HPDE6-E6E7 (cell line): ENCODE measurements around the gene CRHR2.

Experiments used
- DNase-seq: peaks from one replicate; pipeline ENCODE4 v3.0.0; 2011; ENCODE audit warnings: missing footprints; ENCODE audit errors: extremely low spot score

CRHR2 gene

GRCh38 chr7:30679664-30680063, 2.6 kb downstream of the CRHR2 start:
- DNase-seq: no peak

DNA sequence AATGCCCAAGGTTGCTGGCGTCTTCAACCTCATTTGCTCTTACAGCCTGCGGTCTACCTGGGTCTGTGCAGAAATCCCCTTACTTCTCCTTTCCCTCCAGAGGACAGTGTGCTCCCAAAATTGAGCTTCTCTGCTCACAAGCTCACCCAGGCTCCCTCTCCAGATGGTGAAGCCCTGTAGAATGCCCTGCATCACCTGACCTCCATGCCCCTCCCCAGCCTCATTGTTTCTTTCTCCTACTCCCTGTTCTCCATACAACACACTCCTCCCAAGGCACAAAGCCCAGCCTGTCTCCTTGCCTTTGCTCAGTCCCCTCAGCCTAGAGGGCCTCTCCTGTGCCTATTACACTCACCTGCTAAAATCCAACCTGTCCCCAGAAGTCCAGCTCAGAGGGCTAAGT, 3.5 kb downstream of the CRHR2 start:
- DNase-seq: no peak

- DNase-seq: no peak
These were observed 7.4 kb downstream of the CRHR2 start for GRCh38 chr7:30674876-30675275.

DNA sequence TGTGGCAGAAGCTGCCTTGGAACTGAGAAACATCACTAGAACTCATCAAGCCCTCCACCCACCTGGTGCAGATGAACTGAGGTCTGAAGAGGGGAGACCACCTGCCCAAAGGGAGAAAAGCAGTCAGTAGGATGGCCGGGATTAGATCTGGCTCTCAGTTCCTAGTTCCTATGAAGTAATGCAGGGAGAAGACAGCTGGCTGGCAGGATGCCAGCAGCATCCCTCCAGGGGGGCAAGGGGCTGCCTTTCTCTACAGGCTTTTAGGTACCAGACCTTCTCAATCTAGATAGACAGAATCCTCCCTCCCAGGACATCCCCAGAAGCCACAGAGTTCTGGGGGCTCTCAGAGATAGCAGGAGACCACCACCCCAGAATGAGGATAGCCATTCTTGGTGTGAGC, 7.8 kb downstream of the CRHR2 start:
- DNase-seq: no peak

- peak; percentile 49 for DNase-seq
These were observed 10.3 kb downstream of the CRHR2 start for GRCh38 chr7:30671793-30672465.

DNA sequence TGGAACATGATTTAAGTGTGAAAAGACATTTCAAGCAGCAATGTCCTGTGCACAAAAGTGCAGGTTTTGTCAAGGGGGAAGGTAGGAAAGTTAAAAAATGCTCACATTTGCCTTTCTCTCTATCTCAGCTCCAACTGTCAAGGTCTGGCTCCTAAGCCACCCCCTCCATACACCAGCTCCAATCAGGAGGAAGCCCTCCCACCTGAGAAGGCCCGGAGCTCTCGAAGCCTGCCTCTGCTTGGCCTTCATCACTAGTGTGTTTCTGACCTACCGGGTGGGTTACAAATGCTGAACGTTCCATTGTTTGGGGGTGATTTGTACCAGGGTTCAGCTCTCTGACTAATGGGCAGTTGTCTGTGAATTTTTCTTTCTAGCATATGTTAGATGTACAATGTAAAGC, 14.2 kb downstream of the CRHR2 start:
- DNase-seq: no peak

DNA sequence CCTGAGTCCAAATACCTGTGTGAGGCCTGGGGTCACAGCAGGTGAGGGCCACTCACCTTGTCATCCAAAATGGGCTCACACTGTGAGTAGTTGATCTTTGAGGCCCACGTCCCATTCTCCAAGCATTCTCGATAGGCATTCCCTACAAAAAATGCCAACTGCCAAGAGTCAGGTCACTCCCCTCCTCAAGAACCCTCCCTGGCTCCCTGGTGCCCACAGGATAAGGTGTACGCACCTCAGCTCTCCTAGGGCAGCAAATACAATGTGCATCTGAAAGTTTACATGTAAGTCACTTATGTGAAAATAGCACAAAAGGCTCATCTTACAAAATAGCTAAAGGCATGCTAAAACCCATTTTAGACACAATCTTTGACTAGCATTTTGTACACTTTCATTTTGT, 15.1 kb downstream of the CRHR2 start:
- no peak for DNase-seq

DNA sequence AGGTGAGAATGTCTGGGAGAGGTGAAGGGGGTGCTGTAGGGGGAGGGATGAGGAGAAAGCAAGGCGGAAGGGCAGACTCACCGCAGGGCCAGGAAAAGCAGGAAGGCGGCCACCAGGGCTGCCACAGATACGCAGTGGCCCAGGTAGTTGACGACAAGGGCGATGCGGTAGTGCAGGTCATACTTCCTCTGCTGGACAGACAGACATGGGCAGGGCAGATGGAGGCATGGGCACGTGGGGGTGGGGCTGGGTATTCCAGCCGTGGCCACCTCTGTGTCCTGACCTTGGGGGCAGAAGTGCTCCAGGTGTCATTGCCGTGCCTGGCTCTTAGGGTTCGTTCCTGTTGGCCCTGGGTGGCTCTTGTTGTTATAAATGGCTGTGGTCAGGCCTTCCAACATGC, 16.8 kb downstream of the CRHR2 start:
- no peak for DNase-seq

GRCh38 chr7:30665043-30665442, 17.2 kb downstream of the CRHR2 start:
- DNase-seq: no peak

GRCh38 chr7:30664184-30664885, 17.9 kb downstream of the CRHR2 start:
- DNase-seq: no peak

GRCh38 chr7:30663414-30663813, 18.8 kb downstream of the CRHR2 start:
- DNase-seq: no peak

GRCh38 chr7:30662431-30662939, 19.8 kb downstream of the CRHR2 start:
- DNase-seq: no peak

- no peak for DNase-seq
These were observed 20.3 kb downstream of the CRHR2 start for GRCh38 chr7:30661926-30662325.

DNA sequence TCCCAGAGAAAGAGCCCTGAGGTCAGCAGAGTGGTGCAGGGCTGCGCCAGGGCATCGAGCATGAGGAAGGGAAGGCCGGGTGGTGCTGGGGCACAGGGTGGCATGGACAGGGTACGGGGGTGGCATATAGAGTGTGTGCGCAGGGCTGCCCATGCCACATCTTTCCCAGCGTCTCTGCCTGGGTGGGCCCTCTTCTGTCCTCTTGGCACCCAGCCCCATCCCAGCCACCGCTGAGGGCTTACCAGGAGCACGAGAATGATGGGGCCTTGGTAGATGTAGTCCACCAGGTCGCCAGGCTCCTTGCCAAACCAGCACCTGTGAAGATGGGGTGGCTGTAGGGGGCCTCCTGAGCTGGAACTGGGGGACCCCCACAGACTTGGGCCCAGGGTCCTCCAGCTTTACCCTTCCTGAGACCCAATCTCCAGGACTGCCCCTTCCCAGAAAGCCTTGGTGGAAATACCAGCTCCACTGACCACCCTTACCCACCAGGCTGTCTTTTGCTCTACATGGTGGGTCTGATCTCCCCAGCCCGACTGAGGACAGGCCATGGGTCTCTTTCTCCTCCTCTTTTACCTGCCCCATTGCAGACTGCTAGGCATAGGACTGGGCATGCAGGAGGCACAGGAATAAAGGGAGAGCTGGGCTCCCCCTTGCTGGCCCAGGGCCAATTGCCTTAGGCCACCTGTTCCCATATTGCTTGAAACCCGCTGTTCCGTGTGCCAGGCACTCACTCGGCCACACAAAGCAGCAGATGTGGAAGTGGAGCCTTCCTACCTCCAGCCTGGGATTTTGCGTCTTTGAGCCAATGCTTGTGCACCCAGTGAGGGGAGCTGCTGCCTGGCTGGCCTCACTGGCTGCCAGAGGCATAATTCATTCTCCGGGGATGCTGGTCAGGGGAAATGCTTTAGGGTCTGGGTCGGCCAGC, 21.7 kb downstream of the CRHR2 start:
- no peak for DNase-seq

- no peak for DNase-seq
These were observed 22.9 kb downstream of the CRHR2 start for GRCh38 chr7:30659312-30659711.

DNA sequence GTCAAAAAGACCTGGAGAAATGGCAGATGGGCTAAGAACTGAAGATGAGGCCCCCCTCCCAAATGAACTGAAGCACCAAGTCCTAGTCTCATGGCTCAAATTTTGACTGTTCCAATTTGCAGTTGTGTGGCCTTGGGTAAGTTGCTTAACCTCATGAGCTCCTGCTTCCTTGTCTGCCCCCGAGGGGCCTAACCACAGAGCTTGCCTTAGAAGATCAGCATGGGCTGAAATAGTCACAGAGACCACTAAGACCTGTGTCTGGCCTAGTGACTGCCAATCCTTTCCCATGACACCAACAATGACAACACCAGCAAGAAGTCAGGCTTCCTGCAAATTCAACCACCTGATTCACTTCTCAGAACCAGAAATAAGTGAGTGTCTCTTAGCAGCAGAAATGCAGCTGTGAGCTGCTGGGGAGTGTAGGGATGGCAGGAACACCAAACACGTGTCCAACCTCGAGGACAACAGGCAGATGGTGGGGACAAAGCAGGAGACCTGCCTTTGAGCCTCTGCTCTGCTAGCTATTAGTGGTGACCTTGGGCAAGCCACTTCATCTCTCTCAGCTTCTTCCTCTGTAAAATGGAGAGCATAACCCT, 23.7 kb downstream of the CRHR2 start:
- DNase-seq: no peak

DNA sequence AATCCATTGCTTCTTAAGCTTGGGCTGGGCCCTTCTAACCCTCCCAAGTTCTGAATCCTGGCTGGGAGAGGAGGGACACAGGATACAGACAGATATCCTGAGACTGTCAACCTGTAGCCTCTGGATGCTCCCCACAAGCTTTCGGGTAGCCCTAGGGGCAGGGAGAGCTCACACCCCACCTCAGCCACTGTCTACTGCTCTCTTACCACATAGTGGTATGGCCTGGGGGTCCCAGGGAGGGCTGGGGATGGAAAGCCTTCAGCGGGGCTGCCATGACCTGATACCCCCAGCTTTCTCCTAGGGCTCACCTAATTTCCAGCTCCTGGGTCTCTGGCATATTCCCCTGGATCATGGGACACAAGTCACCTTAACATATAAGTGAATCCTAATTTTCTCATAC, 25.1 kb downstream of the CRHR2 start:
- DNase-seq: no peak

GRCh38 chr7:30656006-30656957, 26.0 kb downstream of the CRHR2 start:
- no peak for DNase-seq

- DNase-seq: no peak
These were observed 26.9 kb downstream of the CRHR2 start for GRCh38 chr7:30655096-30655970.
